GM18951 (cell line): ENCODE data around the gene GBA3.

Experiments
- POLR2A ChIP-seq: IDR thresholded peaks from 4 replicates; pipeline ENCODE4 v1.6.1; 2011; ENCODE audit warnings: mild to moderate bottlenecking; ENCODE audit not compliant: insufficient read length, insufficient read depth; ENCODE audit errors: extremely low read depth
- in situ Hi-C: fragments of 300-500 bp; cut with MboI; formaldehyde crosslinking; loops from one replicate; pipeline ENCODE4 v1.12.0; 2022; ENCODE audit warnings: low sequenced_read_pairs, mixed read lengths, inconsistent platforms; ENCODE audit not compliant: unreplicated experiment

GBA3 gene

DNA sequence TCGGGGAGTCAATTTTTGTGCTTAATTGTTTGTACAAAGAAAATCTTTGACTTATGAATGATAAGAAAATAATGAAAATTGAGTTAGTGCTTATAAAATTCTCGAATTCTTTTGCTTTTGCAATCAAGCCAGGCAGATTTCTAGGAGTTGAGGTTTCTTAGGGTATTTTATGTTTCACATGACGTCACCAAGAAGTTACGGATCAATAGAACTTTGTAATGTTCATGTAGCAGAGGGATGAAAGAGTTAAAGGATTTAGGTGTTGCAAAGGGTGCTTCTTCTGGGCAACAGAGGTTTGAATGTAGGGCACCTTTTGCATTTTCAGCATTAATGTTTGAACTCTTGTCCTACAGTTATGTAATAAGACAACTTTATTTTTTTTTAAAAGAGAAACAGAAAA, 19.4 kb downstream of the GBA3 start:
- in situ Hi-C loops, result no loop called here

GRCh38 chr4:22712529-22712928, 19.8 kb downstream of the GBA3 start:
- in situ Hi-C loops, result no loop called here
- no peak for TF ChIP-seq POLR2A

More for the DNA sequence above, 19.4 kb downstream of the GBA3 start:
- TF ChIP-seq POLR2A, result no peak

DNA sequence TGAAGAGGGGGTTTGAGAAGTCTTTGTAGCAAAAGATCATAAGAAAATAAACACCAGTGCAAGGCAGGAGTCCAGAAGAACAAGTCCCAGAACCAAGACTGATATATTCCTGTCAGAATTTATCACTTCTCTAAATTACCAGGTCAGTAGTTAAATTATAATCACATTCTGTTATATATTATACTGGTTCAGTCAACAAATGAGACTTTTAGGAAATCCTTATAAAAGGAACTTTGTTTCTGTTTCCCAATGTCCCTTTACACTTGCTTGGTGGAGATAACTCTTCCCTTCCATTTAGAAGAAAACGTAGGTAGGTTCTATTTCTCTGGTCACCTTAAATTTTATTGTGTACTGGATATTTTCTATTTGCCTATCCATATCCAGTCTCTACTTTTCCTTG, 21.1 kb downstream of the GBA3 start:
- in situ Hi-C loops, result no loop called here
- no peak for TF ChIP-seq POLR2A

DNA sequence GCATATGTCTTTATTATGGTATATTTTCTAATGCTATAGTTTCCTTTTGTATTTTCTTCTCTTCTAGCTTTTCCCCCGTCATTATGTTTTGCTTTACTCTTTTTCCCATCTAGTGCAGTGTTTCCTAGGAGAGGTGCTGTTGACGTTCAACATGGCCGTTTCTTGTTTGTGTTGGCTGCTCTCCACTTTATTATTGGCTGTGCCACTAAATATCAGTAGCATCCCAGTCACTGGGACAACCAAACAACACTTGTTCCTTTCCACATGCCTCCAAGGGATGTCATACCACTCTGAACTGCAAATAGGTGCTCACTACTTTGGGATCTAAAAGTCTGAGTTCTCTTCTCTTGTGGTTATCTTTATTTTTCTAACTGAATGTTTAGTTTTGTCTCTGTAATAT, 26.5 kb downstream of the GBA3 start:
- TF ChIP-seq POLR2A, result no peak
- in situ Hi-C loops, result no loop called here

- in situ Hi-C loops, result no loop called here
- TF ChIP-seq POLR2A, result no peak
Measured at GRCh38 chr4:22720091-22720490, 27.4 kb downstream of the GBA3 start.

GRCh38 chr4:22721204-22721603, 28.5 kb downstream of the GBA3 start:
- in situ Hi-C loops, result no loop called here
- no peak for TF ChIP-seq POLR2A

DNA sequence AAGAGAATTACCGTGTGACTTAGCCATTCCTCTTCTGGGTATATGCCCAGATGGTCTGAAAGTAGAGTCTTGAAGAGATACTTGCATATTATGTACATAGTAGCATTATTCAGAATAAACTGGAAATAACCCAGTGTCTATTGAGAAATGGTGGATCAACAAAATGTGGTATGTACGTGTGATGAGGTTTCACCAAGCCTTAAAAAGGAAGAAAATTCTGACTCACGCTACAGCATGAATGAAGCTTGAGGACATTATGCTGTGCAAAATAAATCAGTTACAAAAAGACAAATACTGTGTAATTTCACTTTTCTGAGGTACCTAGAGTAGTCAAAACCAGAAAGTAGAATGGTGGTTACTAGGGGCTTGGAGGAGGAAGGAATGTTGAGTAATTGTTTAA, 37.3 kb downstream of the GBA3 start:
- TF ChIP-seq POLR2A, result no peak
- in situ Hi-C loops, result no loop called here

DNA sequence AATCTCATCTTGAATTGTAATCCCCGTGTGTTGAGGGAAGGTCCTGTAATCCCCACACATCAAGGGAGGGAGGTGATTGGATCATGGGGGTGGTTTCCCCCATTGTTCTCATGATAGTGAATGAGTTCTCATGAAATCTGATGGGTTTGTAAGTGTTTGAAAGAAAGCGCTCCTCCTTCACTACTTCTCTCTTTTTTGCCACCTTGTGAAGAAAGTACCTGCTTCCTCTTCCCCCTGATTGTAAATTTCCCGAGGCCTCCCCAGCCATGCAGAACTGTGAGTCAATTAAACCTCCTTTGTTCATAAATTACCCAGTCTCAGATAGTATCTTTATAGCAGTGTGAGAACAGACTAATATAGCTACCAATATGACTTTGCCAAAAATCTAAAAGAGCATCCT, 41.1 kb downstream of the GBA3 start:
- in situ Hi-C loops, result no loop called here
- no peak for TF ChIP-seq POLR2A

- TF ChIP-seq POLR2A, result no peak
- in situ Hi-C loops, result no loop called here
Measured at GRCh38 chr4:22736912-22737311, 44.2 kb downstream of the GBA3 start.

DNA sequence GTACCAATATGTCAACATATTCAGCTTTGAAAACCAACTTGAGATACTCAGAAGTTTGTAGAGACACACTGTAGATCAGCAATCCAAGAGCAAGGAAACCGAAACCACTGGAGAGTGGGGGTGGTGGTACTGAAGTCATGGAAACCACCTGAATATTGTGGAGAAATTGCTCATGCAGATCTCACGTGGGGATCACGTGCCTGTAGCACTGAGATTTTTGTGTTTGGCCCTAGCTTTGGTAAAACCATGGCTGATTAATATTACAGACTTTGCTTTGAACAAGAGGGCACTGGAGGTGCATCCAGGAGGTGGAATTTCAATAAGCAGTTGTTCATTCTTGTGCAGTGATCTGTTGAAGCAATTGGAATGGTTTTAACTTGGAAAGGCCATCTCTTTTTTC, 47.2 kb downstream of the GBA3 start:
- no peak for TF ChIP-seq POLR2A
- in situ Hi-C loops, result no loop called here

GRCh38 chr4:22741744-22742143, 49.0 kb downstream of the GBA3 start:
- no peak for TF ChIP-seq POLR2A
- in situ Hi-C loops, result no loop called here

- TF ChIP-seq POLR2A, result no peak
- in situ Hi-C loops, result no loop called here
Measured at GRCh38 chr4:22743290-22743689, 50.6 kb downstream of the GBA3 start.

- in situ Hi-C loops, result no loop called here
- TF ChIP-seq POLR2A, result no peak
Measured at GRCh38 chr4:22744478-22745062, 51.8 kb downstream of the GBA3 start.

DNA sequence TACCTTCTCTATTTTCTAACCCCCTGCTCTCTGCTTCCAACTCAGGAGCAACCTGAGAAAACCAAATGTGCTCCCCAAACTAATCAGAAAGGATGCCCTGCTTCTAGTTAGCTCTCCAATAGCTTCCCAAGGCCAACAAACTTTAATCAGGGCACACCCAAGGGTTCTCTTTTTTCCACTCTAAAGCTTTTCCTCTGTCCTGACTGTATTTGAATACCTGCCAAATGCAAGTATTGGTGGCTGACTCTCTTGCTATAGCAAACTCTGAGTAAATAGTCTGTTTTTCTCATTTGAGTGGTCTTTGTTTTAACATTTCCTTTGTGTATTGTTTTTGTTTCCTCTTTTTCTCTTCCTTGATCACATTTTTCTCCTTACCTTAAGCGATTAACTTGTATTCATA, 52.5 kb downstream of the GBA3 start:
- in situ Hi-C loops, result no loop called here
- no peak for TF ChIP-seq POLR2A

- in situ Hi-C loops, result no loop called here
- no peak for TF ChIP-seq POLR2A
Measured at GRCh38 chr4:22754116-22754515, 61.4 kb downstream of the GBA3 start.
